DND-41 (cell line): ENCODE measurements around the gene SCGB1C2.

Experiments
- EZH2 ChIP-seq: IDR thresholded peaks from 3 replicates; pipeline ENCODE4 v1.6.1; 2012; ENCODE audit warnings: borderline replicate concordance, low read depth, mild to moderate bottlenecking, moderate library complexity, low read length, inconsistent platforms; ENCODE audit not compliant: severe bottlenecking
- TF ChIP-seq, protein P1 (sequence below): IDR thresholded peaks from 2 replicates; pipeline ENCODE4 v1.5.1; 2012; ENCODE audit warnings: borderline replicate concordance, low read length, moderate library complexity, mild to moderate bottlenecking; ENCODE audit not compliant: poor library complexity, severe bottlenecking; ENCODE audit errors: extremely low read depth

DNA sequence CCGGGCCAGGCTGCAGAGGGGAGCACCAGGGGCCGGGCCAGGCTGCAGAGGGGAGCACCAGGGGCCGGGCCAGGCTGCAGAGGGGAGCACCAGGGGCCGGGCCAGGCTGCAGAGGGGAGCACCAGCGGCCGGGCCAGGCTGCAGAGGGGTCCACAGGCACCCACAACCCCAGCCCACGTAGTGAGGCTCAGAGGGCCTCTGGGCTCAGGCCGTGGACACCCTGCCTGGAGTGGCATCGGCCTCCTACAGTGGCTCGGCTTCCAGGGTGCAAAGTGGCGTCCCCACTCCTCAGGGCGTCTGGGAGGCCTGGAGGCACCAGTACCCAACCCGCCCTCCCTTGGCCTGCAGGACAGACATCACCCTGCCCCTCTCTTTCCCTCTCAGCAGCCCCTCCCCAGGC is 34.5 kb downstream of the SCGB1C2 start:
- TF ChIP-seq, protein P1, sequence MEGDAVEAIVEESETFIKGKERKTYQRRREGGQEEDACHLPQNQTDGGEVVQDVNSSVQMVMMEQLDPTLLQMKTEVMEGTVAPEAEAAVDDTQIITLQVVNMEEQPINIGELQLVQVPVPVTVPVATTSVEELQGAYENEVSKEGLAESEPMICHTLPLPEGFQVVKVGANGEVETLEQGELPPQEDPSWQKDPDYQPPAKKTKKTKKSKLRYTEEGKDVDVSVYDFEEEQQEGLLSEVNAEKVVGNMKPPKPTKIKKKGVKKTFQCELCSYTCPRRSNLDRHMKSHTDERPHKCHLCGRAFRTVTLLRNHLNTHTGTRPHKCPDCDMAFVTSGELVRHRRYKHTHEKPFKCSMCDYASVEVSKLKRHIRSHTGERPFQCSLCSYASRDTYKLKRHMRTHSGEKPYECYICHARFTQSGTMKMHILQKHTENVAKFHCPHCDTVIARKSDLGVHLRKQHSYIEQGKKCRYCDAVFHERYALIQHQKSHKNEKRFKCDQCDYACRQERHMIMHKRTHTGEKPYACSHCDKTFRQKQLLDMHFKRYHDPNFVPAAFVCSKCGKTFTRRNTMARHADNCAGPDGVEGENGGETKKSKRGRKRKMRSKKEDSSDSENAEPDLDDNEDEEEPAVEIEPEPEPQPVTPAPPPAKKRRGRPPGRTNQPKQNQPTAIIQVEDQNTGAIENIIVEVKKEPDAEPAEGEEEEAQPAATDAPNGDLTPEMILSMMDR, result no peak
- no peak for TF ChIP-seq EZH2
